ENCODE data around the gene BGLAP.

The BGLAP gene

GRCh38 chr1:156241926-156242325, at the start of gene BGLAP:
Gene BGLAP, plus strand, starts transcription at chr1:156242184. Its CDS starts 48 bp downstream, at chr1:156242232.
- TF ChIP-seq EZH2 (optimal IDR thresholded peaks at IDR 0.05; ENCODE audit: low read depth, low read length): no peak
- no peak within 1 kb of the TSS for H3K27ac ChIP-seq (ENCODE audit: low read length)
- H2AFZ ChIP-seq (ENCODE audit: low read length): no peak within 1 kb of the TSS
- H3K27me3 ChIP-seq (replicated peaks; ENCODE audit: insufficient read depth, low read length): no peaks in the 10 kb centered on the region
- H4K20me1 ChIP-seq (ENCODE audit: insufficient read depth, low read length): no peaks in the 10 kb centered on the region
- H3F3A ChIP-seq (ENCODE audit: insufficient read depth, low read length): peaks cover 8% of the 10 kb centered on the region; the same call in 1 of the 2 replicates
- no peaks in the 10 kb centered on the region for H3K9me2 ChIP-seq (replicated peaks; ENCODE audit: insufficient read depth, low read length)
- DNase-seq: no peak
- no peaks in the 10 kb centered on the region for H3K9me3 ChIP-seq (replicated peaks; ENCODE audit: insufficient read depth, low read length)
- no peak within 1 kb of the TSS for H3K9ac ChIP-seq (ENCODE audit: low read length)
- no peak within 1 kb of the TSS for H3K4me3 ChIP-seq (ENCODE audit: low read length)
- 0 out of 2 replicates have a peak, but pooled peaks cover 6% of the 10 kb centered on the region for H3K36me3 ChIP-seq (replicated peaks; ENCODE audit: insufficient read depth, low read length)
- H3K79me2 ChIP-seq (ENCODE audit: low read length): no peaks in the 10 kb centered on the region
- H3K4me1 ChIP-seq (ENCODE audit: low read length): peaks cover 7% of the 10 kb centered on the region; the same call in 1 of the 2 replicates
- no peak within 1 kb of the TSS for H3K4me2 ChIP-seq (ENCODE audit: low read depth, low read length)

DNA sequence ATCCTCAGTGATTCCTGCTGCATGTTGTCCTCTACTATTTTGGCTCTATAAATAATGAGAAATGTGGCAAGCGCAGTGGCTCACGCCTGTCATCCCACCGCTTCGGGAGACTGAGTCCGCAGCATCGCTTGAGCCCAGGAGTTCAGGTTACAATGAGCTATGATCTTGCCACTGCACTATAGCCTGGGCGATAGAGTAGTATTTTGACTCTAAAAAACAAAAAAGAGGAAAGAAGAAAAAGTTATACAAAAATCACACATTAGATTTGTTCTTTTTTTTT, 48.8 kb upstream of the BGLAP start:
- Histone ChIP-seq H3K4me1 (ENCODE audit: low read length) (peaks cover 21% of the 10 kb centered on the region), H3K9ac (ENCODE audit: low read length) (peak overlapping the region; percentile 83), H3K27me3 (replicated peaks; ENCODE audit: insufficient read depth, low read length) (no peaks in the 10 kb centered on the region), H3K79me2 (ENCODE audit: low read length) (peaks cover 49% of the 10 kb centered on the region), H3F3A (ENCODE audit: insufficient read depth, low read length) (peaks cover 22% of the 10 kb centered on the region), H3K36me3 (replicated peaks; ENCODE audit: insufficient read depth, low read length) (0 out of 2 replicates have a peak, but pooled peaks cover 5% of the 10 kb centered on the region), H3K9me2 (replicated peaks; ENCODE audit: insufficient read depth, low read length) (no peaks in the 10 kb centered on the region), H4K20me1 (ENCODE audit: insufficient read depth, low read length) (no peaks in the 10 kb centered on the region), H2AFZ (ENCODE audit: low read length) (peak overlapping the region; percentile 59), H3K27ac (ENCODE audit: low read length) (peak overlapping the region; percentile 77), H3K4me3 (ENCODE audit: low read length) (peak overlapping the region; percentile 85), H3K4me2 (ENCODE audit: low read depth, low read length) (peak overlapping the region; percentile 65), H3K9me3 (replicated peaks; ENCODE audit: insufficient read depth, low read length) (no peaks in the 10 kb centered on the region)
- TF ChIP-seq EZH2 (optimal IDR thresholded peaks at IDR 0.05; ENCODE audit: low read depth, low read length) (no peak), EZH2phosphoT487 (IDR thresholded peaks at IDR 0.05; ENCODE audit: low read length) (no peak)
- TF ChIP-seq, protein P1, sequence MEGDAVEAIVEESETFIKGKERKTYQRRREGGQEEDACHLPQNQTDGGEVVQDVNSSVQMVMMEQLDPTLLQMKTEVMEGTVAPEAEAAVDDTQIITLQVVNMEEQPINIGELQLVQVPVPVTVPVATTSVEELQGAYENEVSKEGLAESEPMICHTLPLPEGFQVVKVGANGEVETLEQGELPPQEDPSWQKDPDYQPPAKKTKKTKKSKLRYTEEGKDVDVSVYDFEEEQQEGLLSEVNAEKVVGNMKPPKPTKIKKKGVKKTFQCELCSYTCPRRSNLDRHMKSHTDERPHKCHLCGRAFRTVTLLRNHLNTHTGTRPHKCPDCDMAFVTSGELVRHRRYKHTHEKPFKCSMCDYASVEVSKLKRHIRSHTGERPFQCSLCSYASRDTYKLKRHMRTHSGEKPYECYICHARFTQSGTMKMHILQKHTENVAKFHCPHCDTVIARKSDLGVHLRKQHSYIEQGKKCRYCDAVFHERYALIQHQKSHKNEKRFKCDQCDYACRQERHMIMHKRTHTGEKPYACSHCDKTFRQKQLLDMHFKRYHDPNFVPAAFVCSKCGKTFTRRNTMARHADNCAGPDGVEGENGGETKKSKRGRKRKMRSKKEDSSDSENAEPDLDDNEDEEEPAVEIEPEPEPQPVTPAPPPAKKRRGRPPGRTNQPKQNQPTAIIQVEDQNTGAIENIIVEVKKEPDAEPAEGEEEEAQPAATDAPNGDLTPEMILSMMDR (IDR thresholded peaks at IDR 0.05; ENCODE audit: low read length): 0 out of 2 replicates have a peak, but pooled peaks have one; percentile 13
- DNase-seq: no peak

GRCh38 chr1:156193488-156194299, 48.3 kb upstream of the BGLAP start, which contains the start of gene SLC25A44:
Gene SLC25A44, plus strand, starts transcription at chr1:156194104. Its CDS starts 5,744 bp downstream, at chr1:156199848.
- peak within 1 kb of the TSS; percentile 77 for H3K27ac ChIP-seq (ENCODE audit: low read length)
- H3K36me3 ChIP-seq (replicated peaks; ENCODE audit: insufficient read depth, low read length): 0 out of 2 replicates have a peak, but pooled peaks cover 5% of the 10 kb centered on the region
- peak within 1 kb of the TSS; percentile 83 for H3K9ac ChIP-seq (ENCODE audit: low read length)
- peak within 1 kb of the TSS; percentile 59 for H2AFZ ChIP-seq (ENCODE audit: low read length)
- peak; percentile 100 for DNase-seq
- H3K27me3 ChIP-seq (replicated peaks; ENCODE audit: insufficient read depth, low read length): no peaks in the 10 kb centered on the region
- H3F3A ChIP-seq (ENCODE audit: insufficient read depth, low read length): peaks cover 22% of the 10 kb centered on the region
- H3K4me1 ChIP-seq (ENCODE audit: low read length): peaks cover 21% of the 10 kb centered on the region
- H3K9me3 ChIP-seq (replicated peaks; ENCODE audit: insufficient read depth, low read length): no peaks in the 10 kb centered on the region
- no peaks in the 10 kb centered on the region for H4K20me1 ChIP-seq (ENCODE audit: insufficient read depth, low read length)
- no peaks in the 10 kb centered on the region for H3K9me2 ChIP-seq (replicated peaks; ENCODE audit: insufficient read depth, low read length)
- peak within 1 kb of the TSS; percentile 90 for H3K4me2 ChIP-seq (ENCODE audit: low read depth, low read length)
- H3K79me2 ChIP-seq (ENCODE audit: low read length): peaks cover 54% of the 10 kb centered on the region
- TF ChIP-seq EZH2 (optimal IDR thresholded peaks at IDR 0.05; ENCODE audit: low read depth, low read length) (no peak), EZH2phosphoT487 (IDR thresholded peaks at IDR 0.05; ENCODE audit: low read length) (no peak)
- TF ChIP-seq, protein P1 (IDR thresholded peaks at IDR 0.05; ENCODE audit: low read length): peak; percentile 46
- H3K4me3 ChIP-seq (ENCODE audit: low read length): peak within 1 kb of the TSS; percentile 85

All from MM.1S (cell line).